SK-N-SH treated with all-trans-retinoic acid at 6 μM for 48 hours (cell line): Measurements from ENCODE around the gene TMED10.
"Not testable (repeated sequence)": the region's sequence is repeated elsewhere in the genome, so short reads cannot be mapped to it uniquely, and the experiment has no call there.

Source experiments
- ATAC-seq: fragments of 200-7000 bp; cut with Tn5 transposase; 3 replicates; pipeline ENCODE4 v1.9.1; 2020; ENCODE audit warnings: mild to moderate bottlenecking, moderate library complexity
- ARNTL ChIP-seq: fragments of 450-650 bp; formaldehyde crosslinking; IDR thresholded peaks from 2 replicates; pipeline ENCODE4 v1.5.0; 2020; ENCODE audit warnings: low read depth, mild to moderate bottlenecking, moderate library complexity, borderline replicate concordance
- BACH2 ChIP-seq: fragments of 250-450 bp; sonication (Bioruptor Pico); IDR thresholded peaks from 2 replicates; pipeline ENCODE4 v1.9.0; 2021; ENCODE audit warnings: mild to moderate bottlenecking, borderline replicate concordance
- CSDC2 ChIP-seq: fragments of 250-450 bp; sonication (Bioruptor Pico); IDR thresholded peaks from 2 replicates; pipeline ENCODE4 v1.5.0; 2020; ENCODE audit warnings: mild to moderate bottlenecking, moderate library complexity
- GLIS3 ChIP-seq: fragments of 250-450 bp; sonication (Bioruptor Pico); IDR thresholded peaks from 2 replicates; pipeline ENCODE4 v1.5.0; 2020; ENCODE audit warnings: mild to moderate bottlenecking, moderate library complexity
- ISL1 ChIP-seq: fragments of 250-450 bp; sonication (Bioruptor Pico); IDR thresholded peaks from 2 replicates; pipeline ENCODE4 v2.1.2; 2022; ENCODE audit warnings: mild to moderate bottlenecking, moderate library complexity
- OSR1 ChIP-seq: fragments of 250-450 bp; sonication (Bioruptor Pico); IDR thresholded peaks from 2 replicates; pipeline ENCODE4 v1.8.0; 2022; ENCODE audit warnings: moderate library complexity, mild to moderate bottlenecking, inconsistent platforms
- PPARA ChIP-seq: fragments of 250-450 bp; sonication (Bioruptor Pico); IDR thresholded peaks from 2 replicates; pipeline ENCODE4 v1.5.0; 2020; ENCODE audit warnings: mild to moderate bottlenecking, borderline replicate concordance
- RARB ChIP-seq: fragments of 250-450 bp; sonication (Bioruptor Pico); IDR thresholded peaks from 2 replicates; pipeline ENCODE4 v1.8.0; 2021; ENCODE audit warnings: mild to moderate bottlenecking, moderate library complexity
- SNAI2 ChIP-seq: fragments of 250-450 bp; sonication (Bioruptor Pico); IDR thresholded peaks from 2 replicates; pipeline ENCODE4 v1.5.0; 2020; ENCODE audit warnings: mild to moderate bottlenecking, moderate library complexity
- TCF4 ChIP-seq: fragments of 250-450 bp; sonication (Bioruptor Pico); IDR thresholded peaks from 2 replicates; pipeline ENCODE4 v1.8.0; 2021; ENCODE audit warnings: mild to moderate bottlenecking, moderate library complexity, borderline replicate concordance
- ZFP3 ChIP-seq: fragments of 250-450 bp; sonication (Bioruptor Pico); IDR thresholded peaks from 2 replicates; pipeline ENCODE4 v1.5.0; 2020; ENCODE audit warnings: mild to moderate bottlenecking, moderate library complexity
- ZNF565 ChIP-seq: fragments of 450-650 bp; formaldehyde crosslinking; conservative IDR thresholded peaks from 2 replicates; pipeline ENCODE4 v1.5.0; 2020; ENCODE audit warnings: low read depth, mild to moderate bottlenecking, moderate library complexity
- ZNF70 ChIP-seq: fragments of 450-650 bp; formaldehyde crosslinking; IDR thresholded peaks from 2 replicates; pipeline ENCODE4 v1.5.0; 2020; ENCODE audit warnings: mild to moderate bottlenecking, moderate library complexity
- ZNF8 ChIP-seq: fragments of 450-650 bp; formaldehyde crosslinking; IDR thresholded peaks from 2 replicates; pipeline ENCODE4 v1.5.0; 2020; ENCODE audit warnings: mild to moderate bottlenecking, moderate library complexity
- TF ChIP-seq, protein P1 (sequence below): fragments of 250-450 bp; sonication (Bioruptor Pico); IDR thresholded peaks from 2 replicates; pipeline ENCODE4 v1.5.0; 2020; ENCODE audit warnings: mild to moderate bottlenecking, moderate library complexity
- TF ChIP-seq, protein P2 (sequence below): fragments of 250-450 bp; sonication (Bioruptor Pico); IDR thresholded peaks from 2 replicates; pipeline ENCODE4 v1.8.0; 2020; ENCODE audit warnings: mild to moderate bottlenecking, moderate library complexity, borderline replicate concordance
- TF ChIP-seq, protein P3 (sequence below): fragments of 250-450 bp; sonication (Bioruptor Pico); IDR thresholded peaks from 2 replicates; pipeline ENCODE4 v1.5.1; 2021; ENCODE audit warnings: mild to moderate bottlenecking, moderate library complexity
- TF ChIP-seq, protein P4 (sequence below): fragments of 250-450 bp; sonication (Bioruptor Pico); IDR thresholded peaks from 2 replicates; pipeline ENCODE4 v1.8.0; 2021; ENCODE audit warnings: low read depth, mild to moderate bottlenecking, moderate library complexity, borderline replicate concordance

TMED10 gene

DNA sequence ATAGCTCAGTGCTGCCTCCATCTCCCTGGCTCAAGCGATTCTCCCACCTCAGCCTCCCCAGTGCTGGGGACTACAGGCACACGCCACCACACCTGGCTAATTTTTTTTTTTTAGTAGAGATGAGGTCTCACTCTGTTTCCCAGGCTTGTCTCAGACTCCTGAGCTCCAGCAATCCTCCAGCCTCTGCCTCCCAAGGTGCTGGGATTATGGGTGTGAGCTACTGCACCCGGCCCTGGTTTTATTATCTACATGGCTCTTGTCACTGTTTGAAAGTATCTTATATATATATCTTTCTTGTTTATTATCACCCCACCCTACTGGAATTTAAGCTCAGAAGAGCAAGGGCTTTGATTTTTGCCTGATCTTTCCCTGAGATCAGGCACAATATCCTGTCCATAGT, 7.6 kb upstream of the TMED10 start:
- ATAC-seq = no peak
- no peak for TF ChIP-seq ZNF8 (CRISPR knock-in tag)

DNA sequence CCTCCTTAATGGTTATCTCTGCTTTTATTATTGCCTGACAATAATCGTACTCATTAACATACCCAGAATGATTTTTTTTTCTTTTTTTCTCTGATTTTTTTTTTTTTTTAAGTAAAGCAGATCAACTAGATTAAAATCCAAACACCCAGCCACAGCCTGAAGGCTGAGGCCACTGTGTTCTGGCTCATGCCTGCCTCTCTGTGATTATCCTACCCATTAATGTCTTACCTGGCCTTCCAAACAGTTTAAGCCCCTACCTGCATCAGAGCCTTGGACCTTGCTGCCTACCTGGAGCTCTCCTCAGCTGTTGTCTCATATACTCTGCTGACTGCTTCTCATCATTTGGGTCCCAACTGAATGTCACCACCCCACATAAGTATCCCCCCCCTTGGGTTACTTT, 6.8 kb upstream of the TMED10 start:
- ATAC-seq = peak; percentile 49
- TF ChIP-seq, protein P1, sequence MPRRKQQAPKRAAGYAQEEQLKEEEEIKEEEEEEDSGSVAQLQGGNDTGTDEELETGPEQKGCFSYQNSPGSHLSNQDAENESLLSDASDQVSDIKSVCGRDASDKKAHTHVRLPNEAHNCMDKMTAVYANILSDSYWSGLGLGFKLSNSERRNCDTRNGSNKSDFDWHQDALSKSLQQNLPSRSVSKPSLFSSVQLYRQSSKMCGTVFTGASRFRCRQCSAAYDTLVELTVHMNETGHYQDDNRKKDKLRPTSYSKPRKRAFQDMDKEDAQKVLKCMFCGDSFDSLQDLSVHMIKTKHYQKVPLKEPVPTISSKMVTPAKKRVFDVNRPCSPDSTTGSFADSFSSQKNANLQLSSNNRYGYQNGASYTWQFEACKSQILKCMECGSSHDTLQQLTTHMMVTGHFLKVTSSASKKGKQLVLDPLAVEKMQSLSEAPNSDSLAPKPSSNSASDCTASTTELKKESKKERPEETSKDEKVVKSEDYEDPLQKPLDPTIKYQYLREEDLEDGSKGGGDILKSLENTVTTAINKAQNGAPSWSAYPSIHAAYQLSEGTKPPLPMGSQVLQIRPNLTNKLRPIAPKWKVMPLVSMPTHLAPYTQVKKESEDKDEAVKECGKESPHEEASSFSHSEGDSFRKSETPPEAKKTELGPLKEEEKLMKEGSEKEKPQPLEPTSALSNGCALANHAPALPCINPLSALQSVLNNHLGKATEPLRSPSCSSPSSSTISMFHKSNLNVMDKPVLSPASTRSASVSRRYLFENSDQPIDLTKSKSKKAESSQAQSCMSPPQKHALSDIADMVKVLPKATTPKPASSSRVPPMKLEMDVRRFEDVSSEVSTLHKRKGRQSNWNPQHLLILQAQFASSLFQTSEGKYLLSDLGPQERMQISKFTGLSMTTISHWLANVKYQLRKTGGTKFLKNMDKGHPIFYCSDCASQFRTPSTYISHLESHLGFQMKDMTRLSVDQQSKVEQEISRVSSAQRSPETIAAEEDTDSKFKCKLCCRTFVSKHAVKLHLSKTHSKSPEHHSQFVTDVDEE (CRISPR knock-in tag) = no peak
- TF ChIP-seq ZNF565 (CRISPR knock-in tag) = no peak
- TF ChIP-seq SNAI2 (CRISPR knock-in tag) = no peak
- no peak for TF ChIP-seq TCF4 (CRISPR knock-in tag)
- TF ChIP-seq, protein P2, sequence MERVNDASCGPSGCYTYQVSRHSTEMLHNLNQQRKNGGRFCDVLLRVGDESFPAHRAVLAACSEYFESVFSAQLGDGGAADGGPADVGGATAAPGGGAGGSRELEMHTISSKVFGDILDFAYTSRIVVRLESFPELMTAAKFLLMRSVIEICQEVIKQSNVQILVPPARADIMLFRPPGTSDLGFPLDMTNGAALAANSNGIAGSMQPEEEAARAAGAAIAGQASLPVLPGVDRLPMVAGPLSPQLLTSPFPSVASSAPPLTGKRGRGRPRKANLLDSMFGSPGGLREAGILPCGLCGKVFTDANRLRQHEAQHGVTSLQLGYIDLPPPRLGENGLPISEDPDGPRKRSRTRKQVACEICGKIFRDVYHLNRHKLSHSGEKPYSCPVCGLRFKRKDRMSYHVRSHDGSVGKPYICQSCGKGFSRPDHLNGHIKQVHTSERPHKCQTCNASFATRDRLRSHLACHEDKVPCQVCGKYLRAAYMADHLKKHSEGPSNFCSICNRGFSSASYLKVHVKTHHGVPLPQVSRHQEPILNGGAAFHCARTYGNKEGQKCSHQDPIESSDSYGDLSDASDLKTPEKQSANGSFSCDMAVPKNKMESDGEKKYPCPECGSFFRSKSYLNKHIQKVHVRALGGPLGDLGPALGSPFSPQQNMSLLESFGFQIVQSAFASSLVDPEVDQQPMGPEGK = no peak

DNA sequence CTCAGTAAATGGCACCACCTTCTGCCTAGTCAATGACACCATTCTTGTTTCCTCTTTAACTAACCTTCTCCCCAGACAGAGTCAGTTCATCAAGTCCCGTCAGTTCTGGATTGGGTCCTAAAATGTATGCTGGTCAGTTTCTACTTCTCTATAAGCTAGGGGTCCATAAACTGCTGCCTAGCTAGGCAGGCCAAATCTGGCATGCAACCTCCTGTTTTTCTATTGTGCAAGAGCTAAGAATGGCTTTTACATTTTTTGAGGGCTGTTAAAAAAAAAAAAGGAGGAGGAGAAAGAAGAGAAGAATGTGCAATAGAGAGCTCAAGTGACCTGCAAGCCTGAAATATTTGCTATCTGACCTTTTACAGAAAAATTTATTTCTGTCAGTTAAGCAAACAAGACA, 6.4 kb upstream of the TMED10 start:
- TF ChIP-seq ISL1 (CRISPR knock-in tag) (peak; percentile 26; the same call in 1 of the 2 replicates), ZFP3 (CRISPR knock-in tag) (no peak), RARB (no peak)

DNA sequence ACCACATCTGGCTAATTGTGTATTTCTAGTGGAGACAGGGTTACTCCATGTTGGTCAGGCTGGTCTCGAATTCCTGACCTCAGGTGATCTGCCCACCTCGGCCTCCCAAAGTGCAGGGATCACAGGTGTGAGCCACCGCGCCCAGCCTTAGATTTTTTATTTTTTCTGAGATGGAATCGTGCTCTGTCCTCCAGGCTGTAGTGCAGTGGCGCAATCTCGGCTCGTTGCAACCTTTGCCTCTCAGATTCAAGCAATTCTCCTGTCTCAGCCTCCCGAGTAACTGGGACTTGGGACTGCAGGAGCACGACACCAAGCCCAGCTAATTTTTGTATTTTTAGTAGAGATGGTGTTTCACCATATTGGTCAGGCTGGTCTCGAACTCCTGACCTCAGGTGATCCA, 5.8 kb upstream of the TMED10 start:
- not testable (repeated sequence) for ATAC-seq

More for the DNA sequence above, 6.4 kb upstream of the TMED10 start:
- peak; percentile 60 for ATAC-seq

DNA sequence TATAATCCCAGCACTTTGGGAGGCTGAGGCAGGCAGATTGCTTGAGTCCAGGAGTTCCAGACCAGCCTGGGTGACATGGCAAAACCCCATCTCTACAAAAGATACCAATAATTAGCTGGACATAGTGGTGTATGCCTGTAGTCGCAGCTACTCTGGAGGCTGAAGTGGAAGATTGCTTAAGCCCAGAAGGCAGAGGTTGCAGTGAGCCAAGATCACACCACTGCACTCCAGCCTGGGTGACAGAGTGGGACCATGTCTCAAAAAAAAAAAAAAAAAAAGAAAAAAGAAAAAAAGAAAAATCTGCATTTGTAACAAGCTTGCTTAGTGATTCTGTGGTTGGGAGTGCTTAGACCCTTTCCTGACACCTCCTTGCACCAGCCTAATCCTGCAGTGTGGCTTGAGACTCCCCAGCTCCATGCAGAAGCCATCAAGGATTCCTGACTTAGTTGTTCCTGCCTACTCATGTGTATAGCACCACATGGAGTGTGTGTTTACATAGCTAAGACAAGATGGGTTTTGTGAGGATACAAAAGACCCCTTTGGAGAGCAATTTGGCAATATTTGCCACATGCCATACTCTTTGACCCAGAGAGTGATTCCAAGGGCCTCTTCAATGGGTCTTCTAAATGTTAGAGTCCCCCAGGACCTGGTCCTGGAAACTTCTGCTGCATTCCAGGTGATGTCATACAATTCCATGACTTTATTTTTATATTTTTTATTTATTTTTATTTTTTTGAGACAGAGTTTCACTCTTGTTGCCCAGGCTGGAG, 5.1 kb upstream of the TMED10 start:
- no peak for ATAC-seq
- TF ChIP-seq PPARA (CRISPR knock-in tag) (no peak), ZNF70 (CRISPR knock-in tag) (no peak), OSR1 (no peak), BACH2 (CRISPR knock-in tag) (no peak), ZNF8 (CRISPR knock-in tag) (no peak), GLIS3 (CRISPR knock-in tag) (no peak), ISL1 (CRISPR knock-in tag) (no peak), CSDC2 (CRISPR knock-in tag) (no peak), TCF4 (CRISPR knock-in tag) (no peak), ARNTL (CRISPR knock-in tag) (no peak)
- TF ChIP-seq, protein P3, sequence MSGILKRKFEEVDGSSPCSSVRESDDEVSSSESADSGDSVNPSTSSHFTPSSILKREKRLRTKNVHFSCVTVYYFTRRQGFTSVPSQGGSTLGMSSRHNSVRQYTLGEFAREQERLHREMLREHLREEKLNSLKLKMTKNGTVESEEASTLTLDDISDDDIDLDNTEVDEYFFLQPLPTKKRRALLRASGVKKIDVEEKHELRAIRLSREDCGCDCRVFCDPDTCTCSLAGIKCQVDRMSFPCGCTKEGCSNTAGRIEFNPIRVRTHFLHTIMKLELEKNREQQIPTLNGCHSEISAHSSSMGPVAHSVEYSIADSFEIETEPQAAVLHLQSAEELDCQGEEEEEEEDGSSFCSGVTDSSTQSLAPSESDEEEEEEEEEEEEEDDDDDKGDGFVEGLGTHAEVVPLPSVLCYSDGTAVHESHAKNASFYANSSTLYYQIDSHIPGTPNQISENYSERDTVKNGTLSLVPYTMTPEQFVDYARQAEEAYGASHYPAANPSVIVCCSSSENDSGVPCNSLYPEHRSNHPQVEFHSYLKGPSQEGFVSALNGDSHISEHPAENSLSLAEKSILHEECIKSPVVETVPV (CRISPR knock-in tag) = no peak
- TF ChIP-seq, protein P2 = no peak
- TF ChIP-seq, protein P4, sequence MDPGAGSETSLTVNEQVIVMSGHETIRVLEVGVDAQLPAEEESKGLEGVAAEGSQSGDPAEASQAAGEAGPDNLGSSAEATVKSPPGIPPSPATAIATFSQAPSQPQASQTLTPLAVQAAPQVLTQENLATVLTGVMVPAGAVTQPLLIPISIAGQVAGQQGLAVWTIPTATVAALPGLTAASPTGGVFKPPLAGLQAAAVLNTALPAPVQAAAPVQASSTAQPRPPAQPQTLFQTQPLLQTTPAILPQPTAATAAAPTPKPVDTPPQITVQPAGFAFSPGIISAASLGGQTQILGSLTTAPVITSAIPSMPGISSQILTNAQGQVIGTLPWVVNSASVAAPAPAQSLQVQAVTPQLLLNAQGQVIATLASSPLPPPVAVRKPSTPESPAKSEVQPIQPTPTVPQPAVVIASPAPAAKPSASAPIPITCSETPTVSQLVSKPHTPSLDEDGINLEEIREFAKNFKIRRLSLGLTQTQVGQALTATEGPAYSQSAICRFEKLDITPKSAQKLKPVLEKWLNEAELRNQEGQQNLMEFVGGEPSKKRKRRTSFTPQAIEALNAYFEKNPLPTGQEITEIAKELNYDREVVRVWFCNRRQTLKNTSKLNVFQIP (CRISPR knock-in tag) = no peak
- TF ChIP-seq, protein P1 (CRISPR knock-in tag) = no peak
- TF ChIP-seq, all 23 proteins: peak for 0
